ENCODE results near the gene MICAL3.

DNA sequence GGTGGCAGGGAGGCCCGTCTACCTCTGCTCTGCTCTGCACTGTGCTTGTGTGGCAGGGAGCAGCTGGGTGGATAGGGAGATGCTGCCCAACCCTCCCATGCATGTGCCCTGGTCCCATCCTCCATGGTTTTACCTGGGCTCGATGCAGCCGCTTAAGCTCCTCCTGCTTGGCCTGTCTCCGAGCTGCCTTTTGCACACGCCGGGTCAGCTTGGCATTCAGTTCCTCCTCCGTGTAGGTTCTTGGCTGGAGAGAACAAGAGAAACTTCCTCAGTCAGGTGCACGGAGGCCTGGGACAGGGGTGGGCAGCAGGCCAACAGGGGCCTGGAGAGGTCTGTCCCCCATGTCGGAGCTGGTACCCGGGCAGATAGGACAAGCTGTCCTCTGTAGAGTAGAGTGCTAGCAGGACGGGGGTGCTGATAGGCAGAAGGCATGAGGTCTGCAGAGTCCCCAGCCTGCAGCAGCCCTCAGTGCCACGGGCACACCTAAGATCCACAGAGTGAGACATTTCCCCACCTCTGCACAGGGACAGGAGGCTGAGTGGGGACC is 213.7 kb downstream of the MICAL3 start:
- no peak for TF ChIP-seq POLR2AphosphoS5 (IDR thresholded peaks at IDR 0.05; ENCODE audit: low read depth, low read length)
- TF ChIP-seq, protein P1, sequence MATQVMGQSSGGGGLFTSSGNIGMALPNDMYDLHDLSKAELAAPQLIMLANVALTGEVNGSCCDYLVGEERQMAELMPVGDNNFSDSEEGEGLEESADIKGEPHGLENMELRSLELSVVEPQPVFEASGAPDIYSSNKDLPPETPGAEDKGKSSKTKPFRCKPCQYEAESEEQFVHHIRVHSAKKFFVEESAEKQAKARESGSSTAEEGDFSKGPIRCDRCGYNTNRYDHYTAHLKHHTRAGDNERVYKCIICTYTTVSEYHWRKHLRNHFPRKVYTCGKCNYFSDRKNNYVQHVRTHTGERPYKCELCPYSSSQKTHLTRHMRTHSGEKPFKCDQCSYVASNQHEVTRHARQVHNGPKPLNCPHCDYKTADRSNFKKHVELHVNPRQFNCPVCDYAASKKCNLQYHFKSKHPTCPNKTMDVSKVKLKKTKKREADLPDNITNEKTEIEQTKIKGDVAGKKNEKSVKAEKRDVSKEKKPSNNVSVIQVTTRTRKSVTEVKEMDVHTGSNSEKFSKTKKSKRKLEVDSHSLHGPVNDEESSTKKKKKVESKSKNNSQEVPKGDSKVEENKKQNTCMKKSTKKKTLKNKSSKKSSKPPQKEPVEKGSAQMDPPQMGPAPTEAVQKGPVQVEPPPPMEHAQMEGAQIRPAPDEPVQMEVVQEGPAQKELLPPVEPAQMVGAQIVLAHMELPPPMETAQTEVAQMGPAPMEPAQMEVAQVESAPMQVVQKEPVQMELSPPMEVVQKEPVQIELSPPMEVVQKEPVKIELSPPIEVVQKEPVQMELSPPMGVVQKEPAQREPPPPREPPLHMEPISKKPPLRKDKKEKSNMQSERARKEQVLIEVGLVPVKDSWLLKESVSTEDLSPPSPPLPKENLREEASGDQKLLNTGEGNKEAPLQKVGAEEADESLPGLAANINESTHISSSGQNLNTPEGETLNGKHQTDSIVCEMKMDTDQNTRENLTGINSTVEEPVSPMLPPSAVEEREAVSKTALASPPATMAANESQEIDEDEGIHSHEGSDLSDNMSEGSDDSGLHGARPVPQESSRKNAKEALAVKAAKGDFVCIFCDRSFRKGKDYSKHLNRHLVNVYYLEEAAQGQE (IDR thresholded peaks at IDR 0.05; ENCODE audit: insufficient read depth in 1 of 2, low read depth in 2 of 2, low read length in 2 of 2) = no peak

Data from PFSK-1 (cell line).